LNCaP clone FGC (cell line): Measurements from ENCODE around the gene SCYGR5.

Experiments
- DNase-seq: peaks from one replicate; pipeline ENCODE4 v3.0.0-alpha.2; 2011; ENCODE audit warnings: low read depth
- H3K4me3 ChIP-seq: 2 replicates; pipeline ENCODE4 v1.5.1; 2011; ENCODE audit warnings: mild to moderate bottlenecking, low read depth, low read length, control low read depth
- TF ChIP-seq, protein P1 (sequence below): IDR thresholded peaks from 2 replicates; pipeline ENCODE4 v1.5.1; 2012; ENCODE audit warnings: mild to moderate bottlenecking; ENCODE audit not compliant: control insufficient read depth, insufficient read depth; ENCODE audit errors: extremely low read depth

SCYGR5 gene

DNA sequence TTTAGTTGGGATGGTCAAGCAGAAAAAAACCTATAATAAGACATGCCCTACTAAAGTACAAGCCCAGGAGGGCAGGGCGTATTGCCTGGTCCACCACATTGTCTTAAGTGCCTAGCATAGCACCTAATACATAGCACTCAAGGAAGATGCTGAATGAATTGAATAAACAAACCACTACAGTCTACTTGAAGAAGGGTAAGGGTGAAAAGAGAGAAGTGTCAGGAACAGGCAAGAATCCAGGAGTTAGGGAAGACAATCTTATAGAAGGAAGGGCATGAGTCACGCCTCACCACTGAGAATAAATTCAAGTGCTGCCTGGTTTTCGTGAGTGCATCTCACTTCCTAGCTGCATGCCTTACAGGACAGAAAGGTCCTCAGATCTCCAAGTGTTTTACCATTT is 37.4 kb downstream of the SCYGR5 start:
- DNase-seq, result no peak
- TF ChIP-seq, protein P1, sequence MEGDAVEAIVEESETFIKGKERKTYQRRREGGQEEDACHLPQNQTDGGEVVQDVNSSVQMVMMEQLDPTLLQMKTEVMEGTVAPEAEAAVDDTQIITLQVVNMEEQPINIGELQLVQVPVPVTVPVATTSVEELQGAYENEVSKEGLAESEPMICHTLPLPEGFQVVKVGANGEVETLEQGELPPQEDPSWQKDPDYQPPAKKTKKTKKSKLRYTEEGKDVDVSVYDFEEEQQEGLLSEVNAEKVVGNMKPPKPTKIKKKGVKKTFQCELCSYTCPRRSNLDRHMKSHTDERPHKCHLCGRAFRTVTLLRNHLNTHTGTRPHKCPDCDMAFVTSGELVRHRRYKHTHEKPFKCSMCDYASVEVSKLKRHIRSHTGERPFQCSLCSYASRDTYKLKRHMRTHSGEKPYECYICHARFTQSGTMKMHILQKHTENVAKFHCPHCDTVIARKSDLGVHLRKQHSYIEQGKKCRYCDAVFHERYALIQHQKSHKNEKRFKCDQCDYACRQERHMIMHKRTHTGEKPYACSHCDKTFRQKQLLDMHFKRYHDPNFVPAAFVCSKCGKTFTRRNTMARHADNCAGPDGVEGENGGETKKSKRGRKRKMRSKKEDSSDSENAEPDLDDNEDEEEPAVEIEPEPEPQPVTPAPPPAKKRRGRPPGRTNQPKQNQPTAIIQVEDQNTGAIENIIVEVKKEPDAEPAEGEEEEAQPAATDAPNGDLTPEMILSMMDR, result no peak
- no peak overlapping the region for H3K4me3 ChIP-seq

DNA sequence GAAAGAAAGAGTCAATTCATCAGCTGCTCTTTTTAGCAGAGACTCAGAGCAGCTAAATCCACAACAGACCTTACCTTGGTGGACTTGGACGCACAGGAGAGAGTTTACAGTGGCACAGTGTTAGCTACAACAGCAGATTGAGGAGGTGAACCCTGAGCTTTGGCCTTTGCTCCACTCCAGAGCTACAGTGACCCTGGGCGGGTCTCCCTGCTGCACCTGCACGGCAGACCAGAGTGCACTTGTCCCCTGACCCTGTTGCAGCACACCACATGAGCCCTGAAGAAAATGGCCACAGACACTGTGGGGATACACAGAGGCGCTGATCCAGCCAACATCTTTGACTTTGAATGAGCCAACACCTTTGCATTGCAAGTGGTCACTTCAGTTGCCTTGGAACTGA is 40.3 kb downstream of the SCYGR5 start:
- no peak overlapping the region for H3K4me3 ChIP-seq
- TF ChIP-seq, protein P1, result no peak
- DNase-seq, result no peak

DNA sequence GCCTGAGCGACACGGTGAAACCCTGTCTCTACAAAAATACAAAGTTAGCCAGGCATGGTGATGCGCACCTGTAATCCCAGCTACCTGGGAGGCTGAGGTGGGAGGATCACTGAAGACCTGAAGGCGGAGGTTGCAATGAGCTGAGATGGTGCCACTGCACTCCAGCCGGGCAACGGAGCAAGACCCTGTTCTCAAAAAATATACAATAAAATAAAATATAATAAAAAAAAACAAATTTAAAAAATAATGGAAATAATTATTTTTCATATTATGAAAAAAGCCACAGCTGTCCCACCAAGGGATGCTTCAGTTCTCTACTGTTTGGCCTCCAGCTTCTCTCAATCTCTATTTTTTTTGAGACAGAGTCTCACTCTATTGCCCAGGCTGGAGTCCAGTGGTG is 40.8 kb downstream of the SCYGR5 start:
- H3K4me3 ChIP-seq, result no peak overlapping the region
- no peak for DNase-seq
- TF ChIP-seq, protein P1, result no peak

GRCh38 chr2:227710986-227711385 is 44.4 kb downstream of the SCYGR5 start:
- TF ChIP-seq, protein P1, result no peak
- DNase-seq, result no peak
- H3K4me3 ChIP-seq, result no peak overlapping the region

- no peak overlapping the region for H3K4me3 ChIP-seq
- TF ChIP-seq, protein P1, result no peak
- DNase-seq, result no peak
Observed at GRCh38 chr2:227713291-227713690, 46.7 kb downstream of the SCYGR5 start.

- DNase-seq, result no peak
- TF ChIP-seq, protein P1, result no peak
- H3K4me3 ChIP-seq, result no peak overlapping the region
Observed at GRCh38 chr2:227716501-227716900, 49.9 kb downstream of the SCYGR5 start.
